GM12873 (cell line): Measurements from ENCODE around the gene PLEKHG4B.

Source experiments
- TF ChIP-seq, protein P1 (sequence below): IDR thresholded peaks from 2 replicates; pipeline ENCODE4 v1.5.1; 2012; ENCODE audit warnings: low read depth, mild to moderate bottlenecking, moderate library complexity, low read length, control low read depth; ENCODE audit not compliant: insufficient read depth; ENCODE audit errors: missing control alignments

Gene PLEKHG4B

DNA sequence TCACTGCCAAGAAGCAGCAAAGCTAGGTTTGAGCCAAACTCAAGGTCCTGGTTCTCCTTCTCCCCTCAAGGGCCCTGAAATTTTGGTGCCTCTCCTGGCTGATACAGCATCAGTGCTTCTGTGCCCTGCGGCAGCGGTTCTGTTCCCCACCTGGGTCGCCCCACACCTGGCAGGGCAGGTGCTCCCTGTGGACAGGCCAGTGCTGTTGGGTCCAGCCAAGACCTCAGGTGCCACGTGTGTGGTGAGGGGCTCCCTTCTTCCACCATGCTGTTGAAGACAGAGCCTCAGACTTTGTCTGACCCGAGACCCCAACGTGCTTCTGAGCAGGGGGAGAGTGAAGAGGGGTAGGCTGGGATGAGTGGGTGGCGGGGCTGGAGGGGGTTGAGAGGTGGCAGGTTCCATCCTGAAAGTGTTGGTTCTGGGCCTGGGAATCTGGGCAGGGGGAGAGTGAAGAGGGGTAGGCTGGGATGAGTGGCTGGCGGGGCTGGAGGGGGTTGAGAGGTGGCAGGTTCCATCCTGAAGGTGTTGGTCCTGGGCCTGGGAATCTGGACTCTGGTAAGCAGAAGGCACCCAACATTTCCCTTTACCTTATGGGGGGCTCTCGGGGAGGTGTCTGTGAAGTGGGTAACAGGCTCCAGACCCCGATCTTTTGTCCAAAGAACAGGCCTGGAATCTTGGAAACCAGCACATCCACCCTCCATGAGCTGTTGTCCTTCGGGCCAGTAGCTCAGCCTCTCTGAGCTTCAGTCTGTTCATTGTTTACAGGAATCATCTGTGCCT lies 2.3 kb downstream of the PLEKHG4B start:
- TF ChIP-seq, protein P1, sequence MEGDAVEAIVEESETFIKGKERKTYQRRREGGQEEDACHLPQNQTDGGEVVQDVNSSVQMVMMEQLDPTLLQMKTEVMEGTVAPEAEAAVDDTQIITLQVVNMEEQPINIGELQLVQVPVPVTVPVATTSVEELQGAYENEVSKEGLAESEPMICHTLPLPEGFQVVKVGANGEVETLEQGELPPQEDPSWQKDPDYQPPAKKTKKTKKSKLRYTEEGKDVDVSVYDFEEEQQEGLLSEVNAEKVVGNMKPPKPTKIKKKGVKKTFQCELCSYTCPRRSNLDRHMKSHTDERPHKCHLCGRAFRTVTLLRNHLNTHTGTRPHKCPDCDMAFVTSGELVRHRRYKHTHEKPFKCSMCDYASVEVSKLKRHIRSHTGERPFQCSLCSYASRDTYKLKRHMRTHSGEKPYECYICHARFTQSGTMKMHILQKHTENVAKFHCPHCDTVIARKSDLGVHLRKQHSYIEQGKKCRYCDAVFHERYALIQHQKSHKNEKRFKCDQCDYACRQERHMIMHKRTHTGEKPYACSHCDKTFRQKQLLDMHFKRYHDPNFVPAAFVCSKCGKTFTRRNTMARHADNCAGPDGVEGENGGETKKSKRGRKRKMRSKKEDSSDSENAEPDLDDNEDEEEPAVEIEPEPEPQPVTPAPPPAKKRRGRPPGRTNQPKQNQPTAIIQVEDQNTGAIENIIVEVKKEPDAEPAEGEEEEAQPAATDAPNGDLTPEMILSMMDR: no peak

DNA sequence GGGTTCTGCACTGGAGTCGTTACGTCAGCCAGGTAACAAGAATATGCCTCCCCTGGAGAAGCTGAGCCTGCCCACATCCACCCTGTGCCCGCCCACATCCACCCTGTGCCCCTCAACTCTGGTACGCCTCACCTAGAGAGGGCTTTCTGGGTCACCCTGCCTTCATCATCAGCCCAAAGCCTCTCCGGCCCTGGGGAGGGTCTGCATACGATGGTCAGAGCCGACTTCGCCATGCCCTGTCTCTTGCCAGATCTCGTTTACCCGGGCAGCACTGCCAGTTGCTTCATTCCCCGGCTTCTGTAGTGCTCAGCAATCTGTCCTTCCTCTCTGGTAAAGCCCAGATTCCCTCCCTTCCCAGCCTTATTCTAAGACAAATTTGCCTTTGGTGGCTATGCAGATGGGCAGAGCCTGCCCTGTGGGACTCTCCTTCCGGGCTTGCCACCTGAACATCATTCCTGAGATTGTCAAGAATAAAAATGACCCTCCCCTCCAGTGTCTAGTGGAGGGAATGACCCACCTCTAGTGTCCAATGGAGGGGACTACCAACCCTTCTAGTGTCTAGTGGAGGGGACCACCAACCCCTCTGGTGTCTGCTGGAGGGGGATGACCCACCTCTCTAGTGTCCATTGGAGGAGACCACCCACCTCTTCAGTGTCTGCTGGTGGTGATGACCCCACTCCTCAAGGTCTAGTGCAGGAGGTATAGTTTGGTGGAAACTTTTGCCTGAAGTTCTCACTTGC lies 3.4 kb downstream of the PLEKHG4B start:
- TF ChIP-seq, protein P1: no peak

DNA sequence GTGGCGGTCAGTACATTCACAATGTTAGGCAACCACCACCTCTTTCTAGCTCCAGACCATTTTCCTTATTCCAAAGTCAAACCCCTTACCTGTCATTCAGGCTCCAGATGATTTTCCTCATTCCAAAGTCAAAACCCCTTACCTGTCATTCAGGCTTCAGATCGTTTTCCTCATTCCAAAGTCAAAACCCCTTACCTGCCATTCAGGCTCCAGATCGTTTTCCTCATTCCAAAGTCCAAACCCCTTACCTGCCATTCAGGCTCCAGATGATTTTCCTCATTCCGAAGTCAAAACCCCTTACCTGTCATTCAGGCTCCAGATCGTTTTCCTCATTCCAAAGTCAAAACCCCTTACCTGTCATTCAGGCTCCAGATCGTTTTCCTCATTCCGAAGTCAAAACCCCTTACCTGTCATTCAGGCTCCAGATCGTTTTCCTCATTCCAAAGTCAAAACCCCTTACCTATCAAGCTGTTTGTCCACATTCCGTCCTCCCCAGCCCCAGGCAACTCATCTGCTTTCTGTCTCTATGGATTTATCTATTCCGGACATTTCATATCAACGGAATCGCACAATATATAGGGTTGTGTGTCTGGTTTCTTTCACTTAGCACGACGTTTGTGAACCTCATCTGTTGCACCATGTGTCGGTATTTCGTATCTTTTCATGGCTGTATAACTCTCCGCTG lies 5.2 kb downstream of the PLEKHG4B start:
- TF ChIP-seq, protein P1: no peak

DNA sequence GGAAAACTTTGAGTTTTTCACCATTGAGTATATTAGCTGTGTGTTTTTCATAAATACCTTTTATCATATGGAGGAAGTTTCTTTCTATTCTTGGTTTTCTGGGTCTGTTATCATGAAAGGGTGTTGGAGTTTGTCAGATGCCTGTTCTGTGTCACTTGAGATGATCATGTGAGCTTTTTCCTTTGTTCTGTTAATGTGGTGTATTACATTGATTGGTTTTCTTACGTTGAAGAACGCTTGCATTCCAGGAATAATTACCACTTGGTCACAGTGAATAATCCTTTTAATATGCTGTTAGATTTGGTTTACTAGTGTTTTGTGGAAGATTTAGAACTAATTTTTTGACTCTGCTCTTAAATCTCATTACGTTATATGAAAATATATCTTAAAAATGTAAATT lies 7.8 kb downstream of the PLEKHG4B start:
- TF ChIP-seq, protein P1: no peak

DNA sequence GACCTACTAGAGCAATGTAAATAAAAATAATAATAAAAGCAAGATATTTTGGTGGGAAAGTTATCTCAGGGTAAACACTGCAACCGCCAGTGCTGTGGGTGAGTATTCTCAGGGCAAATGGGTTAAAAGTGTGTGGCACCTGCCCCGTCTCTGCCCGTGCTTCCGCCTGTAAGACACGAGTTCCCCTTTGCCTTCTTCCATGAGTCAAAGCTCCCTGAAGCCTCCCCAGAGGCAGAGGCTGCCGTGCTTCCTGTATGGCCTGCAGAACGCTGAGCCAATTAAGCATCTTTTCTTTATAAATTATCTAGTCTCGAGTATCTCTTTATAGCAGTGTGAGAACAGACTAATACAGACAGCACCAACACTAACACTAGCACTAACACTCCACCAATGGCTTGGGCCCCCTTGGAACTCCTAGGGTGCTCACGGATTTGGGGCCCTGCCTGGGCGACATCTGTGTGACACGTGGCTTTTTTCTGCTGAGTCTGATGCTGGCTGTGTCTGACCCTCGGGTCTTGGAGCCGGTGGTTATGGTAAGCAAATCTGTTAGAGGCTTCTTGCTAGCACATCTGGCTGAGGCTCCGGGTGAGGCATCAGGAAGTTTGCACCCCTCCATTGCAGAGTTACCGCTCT lies 10.6 kb downstream of the PLEKHG4B start:
- TF ChIP-seq, protein P1: no peak

DNA sequence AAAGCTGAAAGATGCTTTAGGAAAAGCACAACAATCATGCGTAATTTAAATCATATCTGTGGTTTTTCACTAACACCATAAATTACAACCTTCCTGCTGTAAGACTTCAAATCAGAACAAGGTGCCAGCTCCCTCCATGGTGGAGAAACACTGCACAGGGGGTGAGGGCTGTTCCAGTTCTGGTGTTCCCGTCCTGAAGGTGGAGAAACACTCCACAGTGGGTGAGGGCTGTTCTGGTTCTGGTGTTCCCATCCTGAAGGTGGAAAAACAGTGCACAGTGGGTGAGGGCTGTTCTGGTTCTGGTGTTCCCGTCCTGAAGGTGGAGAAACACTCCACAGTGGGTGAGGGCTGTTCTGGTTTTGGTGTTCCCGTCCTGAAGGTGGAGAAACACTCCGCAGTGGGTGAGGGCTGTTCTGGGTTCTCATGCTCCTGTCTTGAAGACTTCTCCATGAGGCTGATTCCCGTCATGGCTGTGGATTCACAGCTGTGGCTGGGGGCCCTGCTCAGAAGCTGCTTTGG lies 12.9 kb downstream of the PLEKHG4B start:
- TF ChIP-seq, protein P1: no peak

DNA sequence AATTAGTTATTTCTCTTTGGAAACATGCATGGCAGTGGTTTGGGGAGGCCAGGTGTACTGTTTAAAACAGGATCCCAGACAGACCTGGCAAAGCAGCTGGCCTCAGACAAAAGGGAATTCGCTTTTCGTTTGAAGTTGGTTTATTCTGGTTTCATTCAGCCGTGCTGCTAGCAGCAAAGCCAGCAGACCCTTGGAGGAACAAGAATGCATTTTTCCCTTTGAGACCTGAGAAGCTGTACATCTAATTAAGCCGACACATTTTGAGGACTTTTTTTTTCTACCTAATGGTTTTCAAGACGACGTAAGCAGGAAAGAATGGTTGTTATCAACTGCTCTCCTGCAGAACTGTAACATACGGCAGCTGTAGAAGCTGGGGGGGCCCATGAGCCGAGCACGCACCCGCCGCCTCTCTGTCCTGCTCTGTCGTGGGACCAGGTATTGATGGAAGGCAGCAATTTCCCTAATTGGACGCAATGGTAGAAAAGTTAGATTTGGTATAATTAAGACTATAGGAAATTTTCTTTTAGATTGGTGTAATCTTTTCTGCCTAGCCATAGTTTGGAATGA lies 13.6 kb downstream of the PLEKHG4B start:
- TF ChIP-seq, protein P1: no peak
